Fibroblast of pulmonary artery (primary cell): Measurements from ENCODE around the gene RC3H2.

Source experiments
- DNase-seq: peaks from one replicate; pipeline ENCODE4 v3.0.0-alpha.2; 2010; ENCODE audit warnings: low read depth
- H3K4me3 ChIP-seq: replicated peaks from 2 replicates; pipeline ENCODE4 v1.5.1; 2011; ENCODE audit warnings: low read depth, mild to moderate bottlenecking, control low read depth, low read length, moderate library complexity
- CTCF ChIP-seq: IDR thresholded peaks from 2 replicates; pipeline ENCODE4 v1.5.1; 2011; ENCODE audit warnings: mild to moderate bottlenecking, control low read depth, low read length, inconsistent platforms; ENCODE audit errors: missing control alignments

Gene RC3H2

GRCh38 chr9:122807271-122807900 lies 97.8 kb downstream of the RC3H2 start:
- no peak for TF ChIP-seq CTCF
- DNase-seq: no peak
- no peak overlapping the region for H3K4me3 ChIP-seq

DNA sequence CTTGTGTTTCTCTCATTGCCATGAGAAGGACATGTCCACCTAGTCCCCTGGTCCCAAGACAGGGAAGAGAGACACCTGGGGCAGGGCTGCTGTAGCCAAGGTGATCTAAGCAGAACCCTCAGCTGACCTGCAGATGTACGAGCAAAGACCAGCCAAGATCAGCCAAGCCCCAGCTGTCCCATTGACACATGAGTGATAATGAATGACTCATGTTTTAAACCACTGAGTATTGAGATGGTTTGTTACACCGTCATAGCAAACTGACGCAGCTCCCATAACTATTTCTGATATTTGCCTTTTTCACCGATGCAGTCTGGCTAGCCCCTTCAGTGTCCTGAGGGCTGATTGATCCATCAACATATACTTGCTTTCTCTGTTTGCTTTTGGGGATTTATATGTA lies 98.5 kb downstream of the RC3H2 start:
- DNase-seq: no peak
- no peak overlapping the region for H3K4me3 ChIP-seq
- no peak for TF ChIP-seq CTCF

DNA sequence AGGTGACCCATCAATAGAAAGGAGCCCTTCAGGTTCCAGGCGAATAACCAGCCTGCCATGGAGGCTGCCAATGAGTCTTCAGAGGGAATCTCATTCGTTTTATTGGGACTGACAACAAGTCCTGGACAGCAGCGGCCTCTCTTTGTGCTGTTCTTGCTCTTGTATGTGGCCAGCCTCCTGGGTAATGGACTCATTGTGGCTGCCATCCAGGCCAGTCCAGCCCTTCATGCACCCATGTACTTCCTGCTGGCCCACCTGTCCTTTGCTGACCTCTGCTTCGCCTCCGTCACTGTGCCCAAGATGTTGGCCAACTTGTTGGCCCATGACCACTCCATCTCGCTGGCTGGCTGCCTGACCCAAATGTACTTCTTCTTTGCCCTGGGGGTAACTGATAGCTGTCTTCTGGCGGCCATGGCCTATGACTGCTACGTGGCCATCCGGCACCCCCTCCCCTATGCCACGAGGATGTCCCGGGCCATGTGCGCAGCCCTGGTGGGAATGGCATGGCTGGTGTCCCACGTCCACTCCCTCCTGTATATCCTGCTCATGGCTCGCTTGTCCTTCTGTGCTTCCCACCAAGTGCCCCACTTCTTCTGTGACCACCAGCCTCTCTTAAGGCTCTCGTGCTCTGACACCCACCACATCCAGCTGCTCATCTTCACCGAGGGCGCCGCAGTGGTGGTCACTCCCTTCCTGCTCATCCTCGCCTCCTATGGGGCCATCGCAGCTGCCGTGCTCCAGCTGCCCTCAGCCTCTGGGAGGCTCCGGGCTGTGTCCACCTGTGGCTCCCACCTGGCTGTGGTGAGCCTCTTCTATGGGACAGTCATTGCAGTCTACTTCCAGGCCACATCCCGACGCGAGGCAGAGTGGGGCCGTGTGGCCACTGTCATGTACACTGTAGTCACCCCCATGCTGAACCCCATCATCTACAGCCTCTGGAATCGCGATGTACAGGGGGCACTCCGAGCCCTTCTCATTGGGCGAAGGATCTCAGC lies 104.8 kb downstream of the RC3H2 start, which contains the start of gene OR1K1:
OR1K1 (plus strand) TSS at position 58 of the 995 bp plus-strand sequence; CDS start at position 58, 0 bp downstream.
- H3K4me3 ChIP-seq: no peak within 1 kb of the TSS
- no peak for TF ChIP-seq CTCF
- no peak for DNase-seq

DNA sequence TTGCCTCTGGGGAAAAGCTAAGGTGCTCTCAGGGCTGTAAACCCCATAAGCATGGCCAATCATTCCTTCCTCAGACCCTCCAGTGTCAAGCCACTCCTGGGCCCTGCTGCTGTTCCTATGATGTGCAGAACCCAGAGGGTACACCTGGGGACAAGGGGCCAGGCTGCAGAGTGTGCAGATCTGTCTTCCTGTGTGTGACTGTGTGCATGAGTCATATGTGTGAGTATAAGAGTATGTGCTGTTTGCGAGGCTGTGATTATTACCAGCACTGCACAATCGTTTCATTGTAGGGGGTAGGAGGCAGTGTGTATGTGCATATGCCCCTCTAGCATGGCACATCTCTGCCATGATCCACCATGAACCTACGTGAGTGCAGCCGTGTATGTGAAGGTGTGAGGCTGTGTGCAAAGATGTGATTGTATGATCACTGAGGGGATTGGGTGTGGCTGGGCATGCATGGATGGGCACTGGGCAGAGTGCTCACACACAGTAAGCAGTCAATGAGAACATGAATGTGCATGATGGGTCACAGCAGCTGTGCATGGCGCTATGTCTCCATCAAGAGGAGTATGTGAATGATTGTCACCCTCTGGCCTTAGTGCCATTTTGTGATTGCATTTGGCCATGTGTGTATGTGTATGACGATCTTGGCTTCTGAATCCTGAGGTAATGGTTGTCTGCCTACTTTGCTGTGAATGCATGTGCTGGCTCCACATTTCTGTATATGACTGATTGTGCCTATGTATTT lies 107.7 kb downstream of the RC3H2 start:
- no peak overlapping the region for H3K4me3 ChIP-seq
- DNase-seq: no peak
- TF ChIP-seq CTCF: no peak
